IPS DF 6.9 (cell line): ENCODE measurements around the gene IZUMO4.

Experiments
- DNase-seq: peaks from one replicate; pipeline ENCODE4 v3.0.0-alpha.2; 2013; ENCODE audit warnings: low read depth, low spot score
- H3K27ac ChIP-seq: one replicate; pipeline ENCODE4 v1.5.1; 2013; ENCODE audit warnings: low read length, control low read depth
- H3K27me3 ChIP-seq: 2 replicates; pipeline ENCODE4 v1.6.1; 2013; ENCODE audit warnings: mild to moderate bottlenecking, low read length; ENCODE audit not compliant: control insufficient read depth, insufficient read depth
- H3K36me3 ChIP-seq: 2 replicates; pipeline ENCODE4 v1.6.1; 2013; ENCODE audit warnings: low read length; ENCODE audit not compliant: control insufficient read depth, insufficient read depth
- H3K4me1 ChIP-seq: 2 replicates; pipeline ENCODE4 v1.6.1; 2013; ENCODE audit warnings: low read length; ENCODE audit not compliant: control insufficient read depth, insufficient read depth
- H3K4me3 ChIP-seq: 2 replicates; pipeline ENCODE4 v1.5.1; 2013; ENCODE audit warnings: mild to moderate bottlenecking, low read length
- H3K9me3 ChIP-seq: 2 replicates; pipeline ENCODE4 v1.6.1; 2013; ENCODE audit warnings: low read length, inconsistent platforms; ENCODE audit not compliant: control insufficient read depth, insufficient read depth
- WGBS: extraction: QIAGEN DNeasy Blood & Tissue Kit; methylation state at CpG from one replicate; pipeline ENCODE4 v1.1.7; 2013; ENCODE audit warnings: mixed read lengths, missing lambda C conversion rate; ENCODE audit not compliant: insufficient read length, insufficient coverage; 5-methylcytosine and 5-hydroxymethylcytosine counted together

IZUMO4 gene

GRCh38 chr19:2072757-2073551 is 23.8 kb upstream of the IZUMO4 start:
- no CpG with 5 or more reads among the region's 32 CpGs for WGBS
- Histone ChIP-seq H3K4me1 (no peaks in the 10 kb centered on the region), H3K27ac (no peak overlapping the region)

GRCh38 chr19:2076526-2076944 is 20.2 kb upstream of the IZUMO4 start:
- H3K27ac ChIP-seq = no peak overlapping the region
- H3K4me3 ChIP-seq = no peak overlapping the region
- H3K9me3 ChIP-seq = no peaks in the 10 kb centered on the region
- DNase-seq = no peak
- no CpG with 5 or more reads among the region's 32 CpGs for WGBS
- H3K4me1 ChIP-seq = no peaks in the 10 kb centered on the region
- peaks cover 3% of the 10 kb centered on the region; the same call in 1 of the 2 replicates for H3K36me3 ChIP-seq
- no peaks in the 10 kb centered on the region for H3K27me3 ChIP-seq

More at GRCh38 chr19:2072757-2073551, 23.8 kb upstream of the IZUMO4 start:
- Histone ChIP-seq H3K4me3 (no peak overlapping the region), H3K27me3 (no peaks in the 10 kb centered on the region), H3K36me3 (no peaks in the 10 kb centered on the region), H3K9me3 (no peaks in the 10 kb centered on the region)
- DNase-seq = no peak

- Histone ChIP-seq H3K36me3 (peaks cover 3% of the 10 kb centered on the region; the same call in 1 of the 2 replicates), H3K4me3 (no peak overlapping the region), H3K9me3 (no peaks in the 10 kb centered on the region), H3K27me3 (no peaks in the 10 kb centered on the region), H3K4me1 (no peaks in the 10 kb centered on the region), H3K27ac (no peak overlapping the region)
- no CpG with 5 or more reads among the region's 7 CpGs for WGBS
- DNase-seq = no peak
Observed at GRCh38 chr19:2077398-2077797, 19.3 kb upstream of the IZUMO4 start.

GRCh38 chr19:2077833-2078619 is 18.7 kb upstream of the IZUMO4 start:
- H3K27me3 ChIP-seq = no peaks in the 10 kb centered on the region
- H3K27ac ChIP-seq = no peak overlapping the region
- H3K36me3 ChIP-seq = peaks cover 3% of the 10 kb centered on the region; the same call in 1 of the 2 replicates
- no peak overlapping the region for H3K4me3 ChIP-seq
- WGBS = no CpG with 5 or more reads among the region's 44 CpGs
- DNase-seq = no peak
- H3K4me1 ChIP-seq = no peaks in the 10 kb centered on the region
- no peaks in the 10 kb centered on the region for H3K9me3 ChIP-seq

GRCh38 chr19:2079076-2079864 is 17.4 kb upstream of the IZUMO4 start:
- DNase-seq = no peak
- Histone ChIP-seq H3K27me3 (no peaks in the 10 kb centered on the region), H3K4me1 (no peaks in the 10 kb centered on the region), H3K4me3 (no peak overlapping the region), H3K27ac (no peak overlapping the region), H3K36me3 (peaks cover 7% of the 10 kb centered on the region; the same call in 1 of the 2 replicates), H3K9me3 (no peaks in the 10 kb centered on the region)
- no CpG with 5 or more reads among the region's 32 CpGs for WGBS

- H3K36me3 ChIP-seq = peaks cover 7% of the 10 kb centered on the region; the same call in 1 of the 2 replicates
- no peaks in the 10 kb centered on the region for H3K27me3 ChIP-seq
- no peak for DNase-seq
- WGBS = no CpG with 5 or more reads among the region's 23 CpGs
- H3K9me3 ChIP-seq = no peaks in the 10 kb centered on the region
- H3K4me3 ChIP-seq = no peak overlapping the region
- no peak overlapping the region for H3K27ac ChIP-seq
- no peaks in the 10 kb centered on the region for H3K4me1 ChIP-seq
Observed at GRCh38 chr19:2079865-2080301, 16.8 kb upstream of the IZUMO4 start.

- no peak for DNase-seq
- no peak overlapping the region for H3K4me3 ChIP-seq
- no peaks in the 10 kb centered on the region for H3K4me1 ChIP-seq
- H3K36me3 ChIP-seq = peaks cover 7% of the 10 kb centered on the region; the same call in 1 of the 2 replicates
- no peak overlapping the region for H3K27ac ChIP-seq
- H3K9me3 ChIP-seq = no peaks in the 10 kb centered on the region
- WGBS = no CpG with 5 or more reads among the region's 23 CpGs
- no peaks in the 10 kb centered on the region for H3K27me3 ChIP-seq
Observed at GRCh38 chr19:2080336-2080988, 16.3 kb upstream of the IZUMO4 start.

GRCh38 chr19:2081873-2082810 is 14.6 kb upstream of the IZUMO4 start:
- H3K9me3 ChIP-seq = no peaks in the 10 kb centered on the region
- peaks cover 7% of the 10 kb centered on the region; the same call in 1 of the 2 replicates for H3K36me3 ChIP-seq
- no peak overlapping the region for H3K4me3 ChIP-seq
- no peaks in the 10 kb centered on the region for H3K27me3 ChIP-seq
- DNase-seq = no peak
- WGBS = no CpG with 5 or more reads among the region's 30 CpGs
- no peaks in the 10 kb centered on the region for H3K4me1 ChIP-seq
- no peak overlapping the region for H3K27ac ChIP-seq

- Histone ChIP-seq H3K27me3 (no peaks in the 10 kb centered on the region), H3K4me3 (no peak overlapping the region), H3K4me1 (no peaks in the 10 kb centered on the region), H3K27ac (no peak overlapping the region), H3K36me3 (peaks cover 5% of the 10 kb centered on the region; the same call in 1 of the 2 replicates), H3K9me3 (no peaks in the 10 kb centered on the region)
- no peak for DNase-seq
- no CpG with 5 or more reads among the region's 20 CpGs for WGBS
Observed at GRCh38 chr19:2083174-2083854, 13.4 kb upstream of the IZUMO4 start.
